Muscle layer of duodenum (tissue), 2 donors: ENCODE data around the gene RHBDF2.

Source experiments
- H3K27ac ChIP-seq: one replicate; pipeline ENCODE4 v1.7.0; 2013; ENCODE audit warnings: mild to moderate bottlenecking, low read length
- H3K27me3 ChIP-seq: one replicate; pipeline ENCODE4 v1.7.0; 2013; ENCODE audit warnings: low read depth, mild to moderate bottlenecking, control low read depth, low read length
- H3K36me3 ChIP-seq, 2 donors: one replicate each; pipeline ENCODE4 v1.7.0; 2013; ENCODE audit warnings: low read length in 2 of 2, control low read depth in 1 of 2, mild to moderate bottlenecking in 1 of 2; ENCODE audit not compliant: insufficient read depth in 2 of 2, control insufficient read depth in 1 of 2
- H3K4me1 ChIP-seq, 2 donors: one replicate each; pipeline ENCODE4 v1.7.0; 2013; ENCODE audit warnings: low read length in 2 of 2, mild to moderate bottlenecking in 2 of 2, control low read depth in 1 of 2, moderate library complexity in 1 of 2; ENCODE audit not compliant: insufficient read depth in 2 of 2, control insufficient read depth in 1 of 2
- H3K4me3 ChIP-seq, 2 donors: one replicate each; pipeline ENCODE4 v1.7.0; 2013; ENCODE audit warnings: low read length in 2 of 2, low read depth in 1 of 2, mild to moderate bottlenecking in 1 of 2
- H3K9me3 ChIP-seq, 2 donors: one replicate each; pipeline ENCODE4 v1.7.0; 2013; ENCODE audit warnings: low read length in 2 of 2, control low read depth in 1 of 2, mild to moderate bottlenecking in 1 of 2; ENCODE audit not compliant: control insufficient read depth in 1 of 2
- donor health status: healthy.

Gene RHBDF2

DNA sequence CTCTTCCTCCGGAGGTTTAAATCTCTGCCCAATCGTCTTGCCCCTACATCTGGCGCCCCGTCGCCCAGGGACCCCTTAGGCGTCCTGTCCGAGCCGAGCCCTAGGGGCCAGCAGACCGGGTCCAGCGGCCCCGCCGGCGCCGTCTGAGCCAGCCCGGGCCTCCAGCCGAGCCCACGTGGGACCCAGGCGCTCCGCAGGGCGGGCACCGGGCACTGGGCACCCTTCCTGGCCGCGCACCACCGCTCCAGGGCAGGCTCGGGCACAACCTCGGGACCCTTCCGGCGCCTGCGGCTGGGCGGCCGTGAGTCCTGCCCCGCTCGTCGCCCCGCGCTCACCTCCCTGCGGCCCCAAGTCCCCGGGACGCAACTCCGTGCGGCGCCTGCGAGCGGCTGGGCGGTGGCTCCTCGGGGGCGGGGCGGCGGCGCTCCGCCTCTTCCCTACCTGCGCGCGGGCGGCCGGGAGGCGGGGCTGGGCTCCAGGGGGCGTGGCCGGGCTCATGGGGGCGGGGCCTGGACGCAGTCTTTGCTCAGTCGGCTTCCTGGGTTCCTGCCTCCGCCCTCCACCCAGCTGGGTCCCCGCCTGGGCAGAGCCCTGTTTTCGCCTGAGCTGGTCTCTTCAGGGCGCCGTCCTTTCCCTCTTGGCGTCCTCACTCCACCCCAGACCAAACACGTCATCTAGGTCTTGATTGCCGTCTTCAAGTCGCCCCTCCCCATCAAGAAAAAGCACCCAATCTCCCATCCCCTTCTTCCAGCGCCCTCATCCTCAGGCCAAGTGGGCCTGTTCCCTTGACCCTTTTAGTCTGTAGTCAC is at the start of gene RHBDF2:
Gene RHBDF2 (minus strand): TSS at position 406 of the 809 bp plus-strand sequence. CDS start 19,899 bp downstream, outside the sequence.
- H3K36me3 ChIP-seq = no peaks in the 10 kb centered on the region
- no peaks in the 10 kb centered on the region for H3K9me3 ChIP-seq
- peak within 1 kb of the TSS; percentile 63 for H3K27ac ChIP-seq
- H3K4me1 ChIP-seq = peaks cover 12 to 30% of the 10 kb centered on the region in 2 donors
- peak within 1 kb of the TSS; percentile 63 to 66 for H3K4me3 ChIP-seq
- H3K27me3 ChIP-seq = no peaks in the 10 kb centered on the region

- Histone ChIP-seq H3K4me1 (peaks cover 13 to 16% of the 10 kb centered on the region in 2 donors), H3K27me3 (no peaks in the 10 kb centered on the region), H3K4me3 (no peak overlapping the region), H3K9me3 (no peaks in the 10 kb centered on the region), H3K36me3 (no peaks in the 10 kb centered on the region), H3K27ac (no peak overlapping the region)
These were observed 48.3 kb upstream of the RHBDF2 start for GRCh38 chr17:76549539-76549938.

DNA sequence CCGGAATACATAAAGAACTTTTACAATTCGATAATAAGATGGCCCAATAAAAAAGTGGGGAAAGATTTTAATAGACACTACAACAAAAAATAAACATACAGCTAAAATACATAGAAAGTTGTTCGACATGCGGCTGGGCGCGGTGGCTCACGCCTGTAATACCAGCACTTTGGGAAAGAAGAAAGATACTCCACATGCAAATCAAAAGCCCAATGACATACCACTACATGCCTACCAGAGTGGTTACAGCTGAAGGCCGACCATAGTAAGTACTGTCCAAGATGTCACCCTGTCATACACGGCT is 47.9 kb upstream of the RHBDF2 start:
- H3K36me3 ChIP-seq = no peaks in the 10 kb centered on the region
- H3K4me3 ChIP-seq = no peak overlapping the region
- no peaks in the 10 kb centered on the region for H3K27me3 ChIP-seq
- no peak overlapping the region for H3K27ac ChIP-seq
- H3K4me1 ChIP-seq = peaks cover 16 to 17% of the 10 kb centered on the region in 2 donors
- H3K9me3 ChIP-seq = no peaks in the 10 kb centered on the region

GRCh38 chr17:76548378-76549214 is 47.4 kb upstream of the RHBDF2 start:
- Histone ChIP-seq H3K9me3 (no peaks in the 10 kb centered on the region), H3K27ac (no peak overlapping the region), H3K4me1 (peaks cover 16 to 23% of the 10 kb centered on the region in 2 donors), H3K27me3 (no peaks in the 10 kb centered on the region), H3K4me3 (no peak overlapping the region), H3K36me3 (no peaks in the 10 kb centered on the region)

- no peaks in the 10 kb centered on the region for H3K36me3 ChIP-seq
- no peaks in the 10 kb centered on the region for H3K9me3 ChIP-seq
- no peaks in the 10 kb centered on the region for H3K27me3 ChIP-seq
- peaks cover 16 to 23% of the 10 kb centered on the region in 2 donors for H3K4me1 ChIP-seq
- H3K4me3 ChIP-seq = no peak overlapping the region
- H3K27ac ChIP-seq = no peak overlapping the region
These were observed 46.5 kb upstream of the RHBDF2 start for GRCh38 chr17:76547642-76548202.

DNA sequence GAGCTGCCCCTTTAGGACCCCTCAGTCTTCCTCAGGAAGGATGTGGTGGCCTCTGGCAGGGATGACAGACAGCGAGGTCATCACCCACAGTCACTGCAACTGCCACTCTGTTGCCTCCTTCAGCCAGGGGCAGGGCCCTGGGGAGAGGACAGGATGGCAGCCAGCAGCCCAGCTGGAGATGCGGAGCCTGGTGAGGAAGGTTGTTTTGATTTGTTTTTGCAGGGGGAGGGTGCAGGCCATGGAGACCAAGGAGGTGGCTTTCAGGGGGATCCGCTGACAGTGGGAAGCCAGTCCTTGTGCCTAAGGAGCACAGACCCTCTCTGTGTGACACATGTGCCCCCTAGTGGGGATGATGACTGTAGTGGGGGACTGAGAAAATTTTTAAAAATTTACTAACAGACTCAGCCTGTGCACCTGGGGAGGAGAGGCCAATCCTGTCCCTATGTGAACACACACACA is 46.0 kb upstream of the RHBDF2 start:
- H3K27ac ChIP-seq = no peak overlapping the region
- H3K36me3 ChIP-seq = no peaks in the 10 kb centered on the region
- H3K4me3 ChIP-seq = no peak overlapping the region
- no peaks in the 10 kb centered on the region for H3K9me3 ChIP-seq
- H3K4me1 ChIP-seq = peaks cover 16 to 23% of the 10 kb centered on the region in 2 donors
- H3K27me3 ChIP-seq = no peaks in the 10 kb centered on the region

DNA sequence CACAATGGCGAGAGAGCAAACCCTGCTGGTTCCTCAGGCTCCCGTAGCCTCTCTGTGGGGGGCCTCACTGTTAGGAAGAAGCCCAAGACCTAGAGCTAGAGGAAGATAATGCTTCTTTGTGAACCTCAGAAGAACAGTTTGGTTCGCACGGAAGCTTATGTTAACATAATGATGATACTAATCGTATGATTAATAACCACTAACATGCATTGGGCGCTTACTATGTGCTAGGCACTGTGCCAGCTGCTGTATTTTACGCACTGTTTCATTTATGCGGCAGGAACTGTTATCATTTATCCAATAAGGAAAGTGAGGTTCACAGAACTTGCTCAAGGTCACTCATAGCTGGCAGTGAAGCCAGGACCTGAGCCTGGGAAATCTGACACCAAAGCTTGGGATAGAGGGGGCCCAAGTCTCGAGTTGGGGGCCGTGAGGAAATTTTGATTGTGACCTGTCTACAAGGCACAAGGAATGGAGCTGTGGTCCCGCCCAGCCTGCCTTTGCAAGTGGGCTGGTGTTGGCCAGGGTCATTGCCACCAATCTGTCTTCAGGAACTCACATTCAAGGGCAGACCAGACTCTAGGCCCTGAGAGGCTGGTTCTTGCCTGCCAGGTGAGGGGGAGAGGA is 45.4 kb upstream of the RHBDF2 start:
- Histone ChIP-seq H3K4me3 (no peak overlapping the region), H3K9me3 (no peaks in the 10 kb centered on the region), H3K27me3 (no peaks in the 10 kb centered on the region), H3K4me1 (peaks cover 16 to 25% of the 10 kb centered on the region in 2 donors), H3K27ac (no peak overlapping the region), H3K36me3 (no peaks in the 10 kb centered on the region)

- Histone ChIP-seq H3K9me3 (no peaks in the 10 kb centered on the region), H3K27me3 (no peaks in the 10 kb centered on the region), H3K36me3 (no peaks in the 10 kb centered on the region), H3K4me3 (no peak overlapping the region), H3K4me1 (peaks cover 16 to 31% of the 10 kb centered on the region in 2 donors), H3K27ac (no peak overlapping the region)
These were observed 44.8 kb upstream of the RHBDF2 start for GRCh38 chr17:76545918-76546555.

DNA sequence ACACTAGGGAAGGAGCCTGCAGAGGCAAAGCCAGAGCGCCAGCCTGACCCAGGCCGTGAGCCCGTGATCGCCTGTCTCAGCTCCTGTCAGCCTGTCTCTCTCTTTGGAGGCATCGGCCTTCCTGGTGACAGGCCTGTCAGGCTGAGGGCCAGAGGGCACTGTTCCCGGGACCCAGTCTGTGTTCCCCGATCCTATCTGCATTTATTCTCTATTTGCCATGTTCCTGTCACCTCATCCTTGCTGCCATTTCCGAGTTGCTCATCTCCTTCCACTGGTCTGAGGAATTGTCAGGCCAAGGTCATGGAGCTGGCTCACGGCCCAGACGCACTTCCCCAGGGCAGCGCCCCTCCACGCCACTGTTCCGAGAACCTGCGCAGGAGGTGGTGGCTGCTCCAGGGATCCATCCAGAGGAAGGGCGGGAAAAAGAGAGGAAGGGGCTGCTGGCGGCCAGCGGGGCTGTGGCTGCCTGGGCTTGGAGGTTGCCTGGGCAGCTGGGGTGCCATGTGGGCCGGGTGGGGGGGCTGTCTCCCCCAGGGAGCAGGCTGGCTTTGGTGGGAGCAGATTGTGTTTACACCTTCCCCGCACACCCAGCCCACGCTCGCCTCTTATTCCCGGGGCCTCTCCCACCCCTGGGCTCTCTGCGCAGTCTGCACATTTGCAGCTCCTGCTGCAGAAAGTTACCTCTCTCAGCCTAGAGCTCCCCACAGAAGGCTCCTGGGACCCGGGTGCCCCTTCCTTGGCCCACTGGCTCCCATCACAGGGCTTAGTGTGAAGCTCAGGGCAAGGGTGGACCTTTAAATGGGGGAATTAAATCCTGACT is 43.5 kb upstream of the RHBDF2 start:
- Histone ChIP-seq H3K36me3 (no peaks in the 10 kb centered on the region), H3K27ac (no peak overlapping the region), H3K27me3 (no peaks in the 10 kb centered on the region), H3K4me3 (no peak overlapping the region), H3K4me1 (peaks cover 16 to 41% of the 10 kb centered on the region in 2 donors), H3K9me3 (no peaks in the 10 kb centered on the region)

DNA sequence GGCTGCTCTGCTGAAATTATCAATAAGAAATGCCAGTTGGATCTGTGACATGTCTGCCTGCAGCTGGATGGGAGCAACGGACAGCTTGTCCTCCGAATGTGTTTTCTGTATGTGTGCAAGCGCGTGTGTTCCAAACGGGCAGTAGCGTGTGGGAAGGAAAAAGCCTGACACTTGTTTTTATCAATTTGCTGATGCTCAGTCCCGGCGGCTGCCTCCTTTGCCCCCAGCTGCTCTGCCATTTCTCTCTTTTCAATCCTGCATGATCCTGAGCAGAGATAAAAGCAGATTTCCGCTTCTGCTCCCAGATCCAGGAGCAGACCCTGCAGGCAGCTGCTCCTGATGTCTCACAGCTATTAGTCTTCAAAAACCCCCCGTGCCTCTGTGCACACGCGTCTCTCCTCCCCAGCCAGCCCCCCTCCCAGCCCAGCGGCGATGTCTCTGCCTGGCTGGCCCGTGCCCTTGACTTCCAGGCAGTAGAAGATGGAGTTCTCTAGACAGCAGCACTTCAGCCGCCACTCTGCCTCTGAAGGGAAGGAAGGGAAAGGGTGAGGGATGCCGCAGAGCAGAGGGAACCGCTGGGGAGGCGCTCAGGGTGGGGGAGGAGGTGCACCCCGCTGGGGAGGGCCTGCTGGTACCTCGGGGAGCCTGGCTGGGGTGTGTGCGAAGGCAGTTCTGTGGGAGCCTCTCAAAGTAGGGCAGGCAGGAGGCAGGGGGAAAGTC is 42.8 kb upstream of the RHBDF2 start:
- Histone ChIP-seq H3K4me3 (no peak overlapping the region), H3K27ac (no peak overlapping the region)

More for the DNA sequence above, 42.8 kb upstream of the RHBDF2 start:
- H3K27me3 ChIP-seq = peaks cover 1% of the 10 kb centered on the region
- H3K36me3 ChIP-seq = no peaks in the 10 kb centered on the region
- peaks cover 16 to 41% of the 10 kb centered on the region in 2 donors for H3K4me1 ChIP-seq
- H3K9me3 ChIP-seq = no peaks in the 10 kb centered on the region
